Activated CD8-positive, alpha-beta memory T cell treated with anti-CD3 and anti-CD28 coated beads for 48 hours (primary cell): Measurements from ENCODE around the gene SBF1.

Source experiments
- DNase-seq, 3 experiments: peaks; one replicate each; pipeline ENCODE4 v3.0.0-alpha.2; 2020; ENCODE audit warnings: low read depth in 2 of 3, low spot score in 2 of 3

The SBF1 gene

DNA sequence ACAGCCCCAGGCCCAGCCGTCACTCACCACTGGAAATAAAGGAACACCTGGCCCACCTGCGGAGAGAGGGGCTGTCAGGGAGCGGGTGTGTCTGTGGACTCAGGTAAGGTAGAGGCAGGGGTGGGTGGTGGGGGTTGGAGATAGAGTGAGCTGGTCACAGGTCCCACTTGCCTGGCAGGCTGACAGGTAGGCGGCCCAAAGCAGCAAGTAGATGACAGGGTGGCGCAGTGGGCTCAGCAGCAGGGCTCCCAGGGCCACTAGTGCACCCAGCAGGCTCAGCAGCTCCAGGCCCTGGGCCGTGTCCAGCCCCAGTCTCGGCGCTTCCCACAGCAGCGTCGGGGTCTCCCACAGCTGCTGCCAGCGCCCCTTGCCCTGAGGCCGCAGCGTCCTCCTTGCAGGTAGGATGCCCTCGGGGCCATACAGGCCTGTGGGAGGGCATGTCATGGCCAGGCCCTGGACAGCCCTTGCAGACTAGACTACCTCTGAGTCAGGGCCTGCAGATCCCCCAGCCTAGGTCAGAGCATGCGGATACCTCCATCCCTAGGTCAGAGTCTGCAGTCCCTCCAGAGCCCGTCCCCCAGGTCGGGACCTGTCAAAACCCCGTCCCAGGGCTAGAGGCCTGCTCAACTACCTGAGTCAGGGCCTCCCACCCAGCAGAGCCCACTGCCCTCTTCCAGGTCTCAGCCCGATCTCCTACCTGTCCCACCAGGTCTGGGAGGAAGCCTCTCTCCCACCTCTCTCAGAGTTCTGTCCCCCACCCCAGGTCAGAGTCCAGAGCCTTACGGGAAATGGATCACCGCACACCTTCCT is 32.0 kb upstream of the SBF1 start:
- no peak for DNase-seq

DNA sequence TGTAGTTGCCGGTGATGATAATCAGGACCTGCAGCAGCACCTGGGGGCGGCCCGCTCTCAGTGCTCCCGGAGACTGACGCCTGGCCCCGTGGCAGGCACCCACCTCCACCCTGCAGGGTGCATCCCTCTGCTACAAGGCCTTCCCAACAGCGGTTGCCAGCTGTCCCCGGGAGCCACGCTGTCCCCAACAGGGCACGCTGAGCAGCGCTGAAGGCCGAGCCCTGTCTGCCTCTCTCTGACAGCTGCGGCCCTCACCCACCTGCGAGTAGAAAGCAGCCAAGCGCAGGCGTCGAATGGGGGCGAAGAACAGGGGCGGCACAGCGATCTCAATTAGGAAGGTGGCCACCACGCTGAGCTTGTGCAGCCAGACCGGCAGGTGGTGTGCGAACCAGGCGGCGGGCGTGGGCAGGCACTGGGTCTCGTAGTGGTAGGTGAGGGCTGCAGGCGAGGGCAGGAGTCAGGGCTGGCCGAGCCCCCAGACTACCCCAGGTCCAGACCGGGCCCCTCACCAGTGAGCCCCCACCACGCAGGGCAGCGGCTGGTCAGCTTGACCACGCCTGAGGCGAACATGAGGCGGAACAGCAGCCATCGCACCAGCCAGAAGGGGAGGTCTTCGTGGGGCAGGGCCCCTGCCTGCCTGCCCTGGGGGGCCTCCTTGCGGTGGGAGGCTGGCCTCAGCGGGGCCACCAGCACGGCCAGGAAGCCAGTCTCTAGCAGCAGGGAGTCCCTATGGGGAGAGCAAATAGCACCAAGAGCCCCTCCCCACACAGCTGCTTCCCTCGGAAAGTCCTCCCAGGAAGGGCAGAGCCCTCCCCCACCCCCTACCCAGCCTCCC is 31.2 kb upstream of the SBF1 start:
- no peak for DNase-seq

DNA sequence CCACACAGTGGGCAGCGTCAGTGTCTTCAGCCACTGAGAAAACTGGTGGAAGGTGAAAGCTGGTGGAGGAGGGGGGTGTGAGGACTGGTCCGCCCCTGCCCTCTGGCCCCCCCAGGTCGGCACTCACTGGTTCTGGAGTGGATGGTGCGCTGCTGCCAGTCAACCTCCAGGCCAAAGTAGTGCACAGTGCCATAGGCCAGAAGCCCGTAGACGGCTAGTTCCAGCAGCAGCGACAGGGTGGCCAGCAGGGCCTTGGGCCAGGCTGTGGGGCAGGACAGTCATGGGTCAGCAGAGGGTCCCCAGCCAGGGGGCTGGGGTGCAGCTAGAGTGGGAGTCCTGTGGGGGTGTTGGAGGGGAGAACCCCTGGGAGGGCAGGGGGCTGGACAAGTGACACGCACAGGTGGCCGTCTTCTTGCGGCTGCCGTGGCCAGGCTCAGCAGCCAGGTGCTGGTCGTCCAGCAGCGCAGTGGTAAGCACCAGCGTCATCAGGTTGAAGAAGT is 30.5 kb upstream of the SBF1 start:
- no peak for DNase-seq

DNA sequence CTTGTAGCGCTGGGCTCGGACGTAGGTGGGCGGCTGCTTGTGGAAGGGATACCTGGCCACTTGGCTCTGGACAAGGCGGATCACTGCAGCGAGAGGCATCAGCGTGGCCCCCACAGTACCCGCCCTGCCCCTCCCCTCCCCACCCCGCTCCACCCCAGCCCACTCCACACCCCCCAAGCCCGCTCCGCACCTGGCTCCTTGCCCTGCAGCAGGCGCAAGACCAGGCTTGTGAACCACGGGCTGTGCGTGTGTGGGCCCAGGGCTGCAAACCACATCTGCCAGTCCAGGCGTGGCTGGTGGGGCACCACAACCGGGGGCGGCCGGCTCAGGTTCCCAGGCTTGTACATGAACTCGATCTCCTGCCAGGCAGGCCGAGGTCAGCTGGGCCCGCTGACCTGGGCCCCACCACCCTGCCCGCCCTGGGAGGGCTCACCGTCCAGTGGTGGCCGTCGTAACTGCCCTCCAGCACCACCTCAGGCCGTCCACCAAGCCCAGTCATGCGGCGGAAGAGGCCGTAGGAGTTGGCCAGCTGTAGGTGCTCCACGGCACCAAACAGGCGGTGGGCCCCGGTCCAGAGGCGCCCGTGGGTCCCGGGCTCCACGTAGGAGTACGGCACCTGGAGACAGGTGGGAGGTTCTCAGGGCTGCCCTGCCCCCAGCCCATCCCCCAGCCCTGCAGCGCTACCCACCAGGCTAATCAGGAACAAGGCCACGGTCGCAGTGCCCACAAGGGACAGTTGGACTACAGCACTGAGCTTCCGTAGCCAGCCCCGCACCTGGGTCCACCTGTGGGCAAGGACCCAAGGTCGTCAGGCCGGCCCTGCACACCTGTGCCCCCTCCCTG is 29.8 kb upstream of the SBF1 start:
- no peak for DNase-seq

- DNase-seq, result no peak
Observed at GRCh38 chr22:50503475-50504145, 28.8 kb upstream of the SBF1 start.

GRCh38 chr22:50502628-50503474 is 28.0 kb upstream of the SBF1 start:
- no peak for DNase-seq

GRCh38 chr22:50502096-50502495 is 27.3 kb upstream of the SBF1 start:
- DNase-seq, result no peak

DNA sequence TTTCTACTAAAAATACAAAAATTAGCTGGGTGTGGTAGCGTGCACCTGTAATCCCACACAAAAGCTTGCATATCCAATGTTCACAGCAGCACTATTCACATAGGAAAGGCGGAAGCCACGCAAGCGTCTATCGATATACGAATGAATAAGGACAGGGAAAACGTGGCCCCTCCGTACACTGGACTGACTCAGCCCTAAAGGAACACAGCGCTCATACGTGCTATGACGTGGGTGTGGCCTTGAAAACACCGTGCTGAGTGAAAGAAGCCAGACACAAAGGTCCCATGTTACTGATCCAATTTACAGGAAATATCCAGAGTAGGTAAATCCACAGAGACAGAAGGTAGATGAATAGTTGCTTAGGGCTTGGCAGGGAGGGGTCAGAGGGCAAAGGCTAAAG is 25.6 kb upstream of the SBF1 start:
- no peak for DNase-seq

GRCh38 chr22:50498322-50498890 is 23.6 kb upstream of the SBF1 start:
- DNase-seq, result peak in 1 of 3 experiments; percentile 41

GRCh38 chr22:50497093-50497492 is 22.3 kb upstream of the SBF1 start:
- DNase-seq, result no peak

DNA sequence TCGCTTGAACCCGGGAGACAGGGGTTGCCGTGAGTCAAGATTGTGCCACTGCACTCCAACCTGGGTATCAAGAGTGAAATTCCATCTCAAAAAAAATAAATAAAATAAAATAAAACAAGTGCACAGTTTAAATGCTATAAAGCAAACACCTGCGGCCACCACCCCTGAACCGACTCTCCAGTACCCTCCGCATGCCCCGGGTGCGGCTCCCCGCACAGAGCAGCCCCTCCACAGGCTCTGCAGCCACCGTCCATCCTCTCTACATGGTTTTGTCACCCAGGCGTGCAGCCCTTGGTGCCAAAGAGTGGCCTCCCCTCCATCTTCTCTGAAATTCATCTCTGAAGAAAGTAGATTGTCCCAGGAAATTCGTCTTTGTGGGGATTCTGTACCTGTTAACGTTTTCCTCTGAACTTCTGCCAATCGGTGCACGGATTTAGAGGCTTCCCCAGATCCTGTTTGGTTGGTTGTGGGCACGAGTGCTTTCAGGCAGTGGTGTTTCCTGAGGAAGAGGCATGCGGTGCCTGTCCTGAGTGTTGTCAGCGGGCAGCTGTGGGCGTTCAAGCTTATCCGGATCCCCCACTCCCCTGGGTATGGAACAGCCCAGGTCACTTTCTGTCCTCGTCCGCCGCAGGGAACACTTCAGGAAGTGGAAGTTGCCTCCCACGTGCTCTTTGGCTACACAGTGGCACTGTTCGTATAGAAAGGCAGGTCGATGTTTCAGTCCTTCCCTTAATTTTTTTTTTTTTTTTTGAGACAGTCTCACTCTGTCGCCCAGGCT is 15.9 kb upstream of the SBF1 start:
- DNase-seq, result no peak

GRCh38 chr22:50489363-50490243 is 14.8 kb upstream of the SBF1 start:
- DNase-seq, result no peak

- no peak for DNase-seq
Observed at GRCh38 chr22:50488886-50489285, 14.1 kb upstream of the SBF1 start.

- no peak for DNase-seq
Observed at GRCh38 chr22:50488006-50488677, 13.3 kb upstream of the SBF1 start.

GRCh38 chr22:50487290-50488005 is 12.6 kb upstream of the SBF1 start:
- no peak for DNase-seq

DNA sequence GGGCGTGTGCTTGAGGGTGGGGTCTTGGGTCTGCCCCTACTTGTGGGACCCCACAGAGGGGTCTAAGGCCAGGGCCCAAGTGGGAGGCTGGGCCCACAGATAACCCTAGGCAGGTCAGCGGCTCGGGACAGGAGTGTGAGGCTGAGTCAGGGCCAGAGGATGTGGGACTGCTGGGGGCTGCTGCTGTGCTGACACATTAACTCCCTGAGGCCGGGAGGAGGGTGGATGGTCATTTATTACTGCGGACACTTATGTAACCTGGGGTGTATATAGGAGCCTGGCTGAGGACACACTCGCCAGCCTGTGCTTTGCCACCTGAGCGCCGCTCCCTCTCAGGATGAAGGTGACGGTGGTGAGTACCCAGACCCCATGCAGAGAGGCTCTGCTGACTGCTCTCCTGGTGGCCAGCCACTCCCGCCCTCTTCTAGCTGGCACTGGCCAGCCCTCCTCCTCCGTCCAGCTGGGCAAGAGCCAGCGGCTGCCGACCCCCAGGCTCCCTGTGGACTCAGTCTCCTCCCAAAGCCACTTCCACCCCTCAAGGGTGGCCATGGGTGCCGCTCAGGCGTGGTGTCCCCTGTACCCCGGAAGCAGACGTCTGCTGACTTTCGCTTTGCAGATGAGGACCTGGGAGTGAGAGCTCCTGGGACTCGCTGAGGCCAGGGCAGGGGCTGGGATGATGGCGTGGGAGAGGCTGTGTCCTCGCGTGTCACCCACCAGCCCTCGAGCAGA is 11.9 kb upstream of the SBF1 start, which contains the start of gene MIOX:
MIOX (plus strand) TSS at position 299 of the 729 bp plus-strand sequence; CDS start at position 338, 39 bp downstream.
- DNase-seq, result no peak
